GM23338 (cell line): Measurements from ENCODE around the gene LRBA. TPM values are rescaled to one million over a fixed set of nuclear protein-coding genes. Genes with fewer than 3 reads are reported as not detected.

ENCODE experiments used
- ATAC-seq: fragments of 200-7000 bp; cut with Tn5 transposase; 3 replicates; pipeline ENCODE4 v1.9.1; 2020
- DNase-seq: peaks from one replicate; pipeline ENCODE4 v3.0.0-alpha.2; 2015; ENCODE audit warnings: low spot score
- H2AFZ ChIP-seq: fragments of 200-600 bp; sonication (generic); 2 replicates; pipeline ENCODE4 v1.8.0; 2016; ENCODE audit warnings: antibody characterized with exemption, mild to moderate bottlenecking, moderate library complexity
- H3F3A ChIP-seq: fragments of 200-600 bp; sonication (generic); replicated peaks from 2 replicates; pipeline ENCODE4 v1.8.0; 2017; ENCODE audit warnings: antibody characterized with exemption, mixed run types, low read depth
- H3K27ac ChIP-seq: fragments of 200-600 bp; sonication (generic); 2 replicates; pipeline ENCODE4 v1.6.1; 2016; ENCODE audit warnings: low read depth
- H3K27me3 ChIP-seq: fragments of 200-600 bp; sonication (generic); 2 replicates; pipeline ENCODE4 v1.8.0; 2016; ENCODE audit warnings: mild to moderate bottlenecking, mixed run types, moderate library complexity; ENCODE audit not compliant: insufficient read depth
- H3K36me3 ChIP-seq: fragments of 200-600 bp; sonication (generic); 2 replicates; pipeline ENCODE4 v1.8.0; 2016; ENCODE audit warnings: mild to moderate bottlenecking; ENCODE audit not compliant: insufficient read depth
- H3K4me1 ChIP-seq: fragments of 200-600 bp; sonication (generic); 2 replicates; pipeline ENCODE4 v1.8.0; 2016; ENCODE audit warnings: mild to moderate bottlenecking, moderate library complexity; ENCODE audit not compliant: insufficient read depth
- H3K4me2 ChIP-seq: fragments of 200-600 bp; sonication (generic); 2 replicates; pipeline ENCODE4 v1.7.1; 2017; ENCODE audit warnings: mixed run types
- H3K4me3 ChIP-seq: fragments of 200-600 bp; sonication (generic); 2 replicates; pipeline ENCODE4 v1.6.1; 2016; ENCODE audit warnings: mixed run types
- H3K79me2 ChIP-seq: fragments of 200-600 bp; sonication (generic); replicated peaks from 2 replicates; pipeline ENCODE4 v1.8.0; 2017; ENCODE audit warnings: mild to moderate bottlenecking; ENCODE audit not compliant: insufficient read depth
- H3K9me2 ChIP-seq: fragments of 200-600 bp; sonication (generic); 2 replicates; pipeline ENCODE4 v1.8.0; 2017; ENCODE audit not compliant: insufficient read depth
- H4K20me1 ChIP-seq: fragments of 200-600 bp; sonication (generic); replicated peaks from 2 replicates; pipeline ENCODE4 v1.8.0; 2017; ENCODE audit warnings: mild to moderate bottlenecking; ENCODE audit not compliant: insufficient read depth
- H3K27ac Mint-ChIP-seq: 2 replicates; pipeline ENCODE4 v1.8.0; 2020; ENCODE audit warnings: inconsistent platforms, mild to moderate bottlenecking, moderate library complexity, mixed read lengths
- H3K27me3 Mint-ChIP-seq: 3 replicates; pipeline ENCODE4 v1.8.0; 2022; ENCODE audit warnings: low read depth, mild to moderate bottlenecking, moderate library complexity, mixed read lengths, inconsistent platforms; ENCODE audit not compliant: insufficient read depth, poor library complexity
- H3K36me3 Mint-ChIP-seq: 3 replicates; pipeline ENCODE4 v1.8.0; 2021; ENCODE audit warnings: low read depth, mild to moderate bottlenecking, inconsistent platforms, moderate library complexity, mixed read lengths
- H3K4me1 Mint-ChIP-seq: 3 replicates; pipeline ENCODE4 v1.8.0; 2020; ENCODE audit warnings: mild to moderate bottlenecking, inconsistent platforms, mixed read lengths
- H3K4me3 Mint-ChIP-seq: 3 replicates; pipeline ENCODE4 v1.8.0; 2021; ENCODE audit warnings: moderate library complexity, mild to moderate bottlenecking, inconsistent platforms, mixed read lengths
- H3K9me3 Mint-ChIP-seq: 3 replicates; pipeline ENCODE4 v1.8.0; 2020; ENCODE audit warnings: moderate library complexity, mild to moderate bottlenecking, inconsistent platforms, mixed read lengths
- CREB1 ChIP-seq: fragments of 250-450 bp; sonication (Bioruptor Pico); IDR thresholded peaks from 2 replicates; pipeline ENCODE4 v1.5.0; 2020; ENCODE audit warnings: low read depth, mild to moderate bottlenecking, moderate library complexity
- ETS1 ChIP-seq: IDR thresholded peaks from 2 replicates; pipeline ENCODE4 v1.6.1; 2016; ENCODE audit warnings: antibody characterized with exemption
- EZH2 ChIP-seq: fragments of 200-600 bp; sonication (generic); IDR thresholded peaks from one replicate; pipeline ENCODE4 v1.8.0; 2017; ENCODE audit warnings: antibody characterized with exemption, mild to moderate bottlenecking, low read depth; ENCODE audit not compliant: unreplicated experiment
- EZH2phosphoT487 ChIP-seq: fragments of 200-600 bp; sonication (generic); IDR thresholded peaks from one replicate; pipeline ENCODE4 v1.8.1; 2018; ENCODE audit warnings: antibody characterized with exemption; ENCODE audit not compliant: unreplicated experiment
- JUNB ChIP-seq: IDR thresholded peaks from one replicate; pipeline ENCODE4 v1.6.1; 2016; ENCODE audit warnings: antibody characterized with exemption; ENCODE audit not compliant: unreplicated experiment
- NANOG ChIP-seq: IDR thresholded peaks from 2 replicates; pipeline ENCODE4 v1.6.1; 2016; ENCODE audit warnings: antibody characterized with exemption, borderline replicate concordance
- POLR2AphosphoS5 ChIP-seq: IDR thresholded peaks from 2 replicates; pipeline ENCODE4 v1.6.1; 2016; ENCODE audit warnings: antibody characterized with exemption, low read depth
- REST ChIP-seq: IDR thresholded peaks from one replicate; pipeline ENCODE4 v1.6.1; 2018; ENCODE audit warnings: antibody characterized with exemption; ENCODE audit not compliant: unreplicated experiment
- STAT1 ChIP-seq: IDR thresholded peaks from one replicate; pipeline ENCODE4 v1.6.1; 2016; ENCODE audit warnings: antibody characterized with exemption; ENCODE audit not compliant: unreplicated experiment
- ZNF114 ChIP-seq: fragments of 250-450 bp; sonication (Bioruptor Pico); IDR thresholded peaks from 2 replicates; pipeline ENCODE4 v1.5.0; 2020; ENCODE audit warnings: mild to moderate bottlenecking, moderate library complexity
- ZNF331 ChIP-seq: fragments of 250-450 bp; sonication (Bioruptor Pico); IDR thresholded peaks from 2 replicates; pipeline ENCODE4 v1.5.0; 2020; ENCODE audit warnings: low read depth, mild to moderate bottlenecking, moderate library complexity
- polyA plus RNA-seq: library from polyadenylated mRNA; unstranded; fragments of >200 nt; fragmentation: Nextera tagmentation; extraction: Ambion mirVana; gene quantifications from 2 replicates; pipeline ENCODE4 v1.2.1, GENCODE V29; 2016
- total RNA-seq: library from RNA; depleted of rRNA; stranded (reverse); fragments of >200 nt; shearing (Covaris generic); gene quantifications from 2 replicates; pipeline ENCODE4 v1.2.3, GENCODE V29; 2014
- TF ChIP-seq, protein P1 (sequence below): fragments of 250-450 bp; sonication (Bioruptor Pico); IDR thresholded peaks from 2 replicates; pipeline ENCODE4 v1.5.0; 2020; ENCODE audit warnings: mild to moderate bottlenecking, moderate library complexity
- TF ChIP-seq, protein P2 (sequence below), 2 experiments: fragments of 200-600 bp in 1 of 2; sonication (generic) in 1 of 2; conservative IDR thresholded peaks; 2 replicates each; pipeline versions ENCODE4 v1.5.1 to v1.6.1; 2016 to 2017; ENCODE audit warnings: antibody characterized with exemption in 2 of 2, low read depth in 2 of 2, mild to moderate bottlenecking in 2 of 2, moderate library complexity in 1 of 2

Gene LRBA
- total and polyA plus RNA-seq, 2 experiments from 2014 or later, result 23.3 to 126 TPM

DNA sequence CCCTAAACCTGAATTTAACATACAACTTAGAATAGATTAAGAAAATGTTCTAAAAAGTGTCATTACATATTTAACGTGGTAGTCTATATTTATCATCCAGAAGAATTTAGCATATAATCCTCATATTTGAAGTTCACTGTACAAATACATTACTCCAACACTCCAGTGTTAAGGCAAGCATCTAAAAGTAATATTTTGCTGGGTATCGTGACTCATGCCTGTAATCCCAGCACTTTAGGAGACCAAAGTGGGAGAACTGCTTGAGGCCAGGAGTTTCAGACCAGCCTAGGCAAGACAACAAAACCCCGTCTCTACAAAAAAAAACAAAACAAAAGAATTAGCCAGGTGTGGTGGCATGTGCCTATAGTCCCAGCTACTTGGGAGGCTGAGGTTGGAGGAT is 24.8 kb downstream of the LRBA start:
- Mint-ChIP-seq H3K27ac (no peak overlapping the region), H3K9me3 (no peaks in the 10 kb centered on the region), H3K27me3 (peaks cover 2% of the 10 kb centered on the region), H3K4me1 (peaks cover 19% of the 10 kb centered on the region), H3K36me3 (peaks cover 8% of the 10 kb centered on the region), H3K4me3 (no peak overlapping the region)
- peaks cover 100% of the 10 kb centered on the region for H3K79me2 ChIP-seq
- H3K9me2 ChIP-seq, result no peaks in the 10 kb centered on the region
- no peak overlapping the region for H2AFZ ChIP-seq
- H3K4me2 ChIP-seq, result no peak overlapping the region
- H3K27me3 ChIP-seq, result no peaks in the 10 kb centered on the region
- DNase-seq (no peak), ATAC-seq (no peak)
- no peaks in the 10 kb centered on the region for H3K36me3 ChIP-seq
- no peak overlapping the region for H3K27ac ChIP-seq
- H3F3A ChIP-seq, result no peaks in the 10 kb centered on the region
- H3K4me1 ChIP-seq, result peaks cover 14% of the 10 kb centered on the region
- H3K4me3 ChIP-seq, result no peak overlapping the region
- peaks cover 19% of the 10 kb centered on the region for H4K20me1 ChIP-seq
- TF ChIP-seq, protein P1, sequence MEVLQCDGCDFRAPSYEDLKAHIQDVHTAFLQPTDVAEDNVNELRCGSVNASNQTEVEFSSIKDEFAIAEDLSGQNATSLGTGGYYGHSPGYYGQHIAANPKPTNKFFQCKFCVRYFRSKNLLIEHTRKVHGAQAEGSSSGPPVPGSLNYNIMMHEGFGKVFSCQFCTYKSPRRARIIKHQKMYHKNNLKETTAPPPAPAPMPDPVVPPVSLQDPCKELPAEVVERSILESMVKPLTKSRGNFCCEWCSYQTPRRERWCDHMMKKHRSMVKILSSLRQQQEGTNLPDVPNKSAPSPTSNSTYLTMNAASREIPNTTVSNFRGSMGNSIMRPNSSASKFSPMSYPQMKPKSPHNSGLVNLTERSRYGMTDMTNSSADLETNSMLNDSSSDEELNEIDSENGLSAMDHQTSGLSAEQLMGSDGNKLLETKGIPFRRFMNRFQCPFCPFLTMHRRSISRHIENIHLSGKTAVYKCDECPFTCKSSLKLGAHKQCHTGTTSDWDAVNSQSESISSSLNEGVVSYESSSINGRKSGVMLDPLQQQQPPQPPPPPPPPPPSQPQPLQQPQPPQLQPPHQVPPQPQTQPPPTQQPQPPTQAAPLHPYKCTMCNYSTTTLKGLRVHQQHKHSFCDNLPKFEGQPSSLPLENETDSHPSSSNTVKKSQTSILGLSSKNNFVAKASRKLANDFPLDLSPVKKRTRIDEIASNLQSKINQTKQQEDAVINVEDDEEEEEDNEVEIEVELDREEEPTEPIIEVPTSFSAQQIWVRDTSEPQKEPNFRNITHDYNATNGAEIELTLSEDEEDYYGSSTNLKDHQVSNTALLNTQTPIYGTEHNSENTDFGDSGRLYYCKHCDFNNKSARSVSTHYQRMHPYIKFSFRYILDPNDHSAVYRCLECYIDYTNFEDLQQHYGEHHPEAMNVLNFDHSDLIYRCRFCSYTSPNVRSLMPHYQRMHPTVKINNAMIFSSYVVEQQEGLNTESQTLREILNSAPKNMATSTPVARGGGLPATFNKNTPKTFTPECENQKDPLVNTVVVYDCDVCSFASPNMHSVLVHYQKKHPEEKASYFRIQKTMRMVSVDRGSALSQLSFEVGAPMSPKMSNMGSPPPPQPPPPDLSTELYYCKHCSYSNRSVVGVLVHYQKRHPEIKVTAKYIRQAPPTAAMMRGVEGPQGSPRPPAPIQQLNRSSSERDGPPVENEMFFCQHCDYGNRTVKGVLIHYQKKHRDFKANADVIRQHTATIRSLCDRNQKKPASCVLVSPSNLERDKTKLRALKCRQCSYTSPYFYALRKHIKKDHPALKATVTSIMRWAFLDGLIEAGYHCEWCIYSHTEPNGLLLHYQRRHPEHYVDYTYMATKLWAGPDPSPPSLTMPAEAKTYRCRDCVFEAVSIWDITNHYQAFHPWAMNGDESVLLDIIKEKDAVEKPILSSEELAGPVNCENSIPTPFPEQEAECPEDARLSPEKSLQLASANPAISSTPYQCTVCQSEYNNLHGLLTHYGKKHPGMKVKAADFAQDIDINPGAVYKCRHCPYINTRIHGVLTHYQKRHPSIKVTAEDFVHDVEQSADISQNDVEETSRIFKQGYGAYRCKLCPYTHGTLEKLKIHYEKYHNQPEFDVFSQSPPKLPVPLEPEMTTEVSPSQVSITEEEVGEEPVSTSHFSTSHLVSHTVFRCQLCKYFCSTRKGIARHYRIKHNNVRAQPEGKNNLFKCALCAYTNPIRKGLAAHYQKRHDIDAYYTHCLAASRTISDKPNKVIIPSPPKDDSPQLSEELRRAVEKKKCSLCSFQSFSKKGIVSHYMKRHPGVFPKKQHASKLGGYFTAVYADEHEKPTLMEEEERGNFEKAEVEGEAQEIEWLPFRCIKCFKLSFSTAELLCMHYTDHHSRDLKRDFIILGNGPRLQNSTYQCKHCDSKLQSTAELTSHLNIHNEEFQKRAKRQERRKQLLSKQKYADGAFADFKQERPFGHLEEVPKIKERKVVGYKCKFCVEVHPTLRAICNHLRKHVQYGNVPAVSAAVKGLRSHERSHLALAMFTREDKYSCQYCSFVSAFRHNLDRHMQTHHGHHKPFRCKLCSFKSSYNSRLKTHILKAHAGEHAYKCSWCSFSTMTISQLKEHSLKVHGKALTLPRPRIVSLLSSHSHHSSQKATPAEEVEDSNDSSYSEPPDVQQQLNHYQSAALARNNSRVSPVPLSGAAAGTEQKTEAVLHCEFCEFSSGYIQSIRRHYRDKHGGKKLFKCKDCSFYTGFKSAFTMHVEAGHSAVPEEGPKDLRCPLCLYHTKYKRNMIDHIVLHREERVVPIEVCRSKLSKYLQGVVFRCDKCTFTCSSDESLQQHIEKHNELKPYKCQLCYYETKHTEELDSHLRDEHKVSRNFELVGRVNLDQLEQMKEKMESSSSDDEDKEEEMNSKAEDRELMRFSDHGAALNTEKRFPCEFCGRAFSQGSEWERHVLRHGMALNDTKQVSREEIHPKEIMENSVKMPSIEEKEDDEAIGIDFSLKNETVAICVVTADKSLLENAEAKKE (CRISPR knock-in tag), result no peak
- TF ChIP-seq, protein P2, sequence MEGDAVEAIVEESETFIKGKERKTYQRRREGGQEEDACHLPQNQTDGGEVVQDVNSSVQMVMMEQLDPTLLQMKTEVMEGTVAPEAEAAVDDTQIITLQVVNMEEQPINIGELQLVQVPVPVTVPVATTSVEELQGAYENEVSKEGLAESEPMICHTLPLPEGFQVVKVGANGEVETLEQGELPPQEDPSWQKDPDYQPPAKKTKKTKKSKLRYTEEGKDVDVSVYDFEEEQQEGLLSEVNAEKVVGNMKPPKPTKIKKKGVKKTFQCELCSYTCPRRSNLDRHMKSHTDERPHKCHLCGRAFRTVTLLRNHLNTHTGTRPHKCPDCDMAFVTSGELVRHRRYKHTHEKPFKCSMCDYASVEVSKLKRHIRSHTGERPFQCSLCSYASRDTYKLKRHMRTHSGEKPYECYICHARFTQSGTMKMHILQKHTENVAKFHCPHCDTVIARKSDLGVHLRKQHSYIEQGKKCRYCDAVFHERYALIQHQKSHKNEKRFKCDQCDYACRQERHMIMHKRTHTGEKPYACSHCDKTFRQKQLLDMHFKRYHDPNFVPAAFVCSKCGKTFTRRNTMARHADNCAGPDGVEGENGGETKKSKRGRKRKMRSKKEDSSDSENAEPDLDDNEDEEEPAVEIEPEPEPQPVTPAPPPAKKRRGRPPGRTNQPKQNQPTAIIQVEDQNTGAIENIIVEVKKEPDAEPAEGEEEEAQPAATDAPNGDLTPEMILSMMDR (conservative IDR thresholded peaks at IDR 0.05; ENCODE audit: low read depth in 2 of 2), result no peak
- TF ChIP-seq EZH2 (no peak), EZH2phosphoT487 (no peak), NANOG (no peak), JUNB (no peak), REST (no peak), ZNF331 (no peak), CREB1 (no peak), ZNF114 (CRISPR knock-in tag) (no peak), ETS1 (no peak), POLR2AphosphoS5 (no peak), STAT1 (no peak)
